Measurements from ENCODE around the gene TMEM120B.

DNA sequence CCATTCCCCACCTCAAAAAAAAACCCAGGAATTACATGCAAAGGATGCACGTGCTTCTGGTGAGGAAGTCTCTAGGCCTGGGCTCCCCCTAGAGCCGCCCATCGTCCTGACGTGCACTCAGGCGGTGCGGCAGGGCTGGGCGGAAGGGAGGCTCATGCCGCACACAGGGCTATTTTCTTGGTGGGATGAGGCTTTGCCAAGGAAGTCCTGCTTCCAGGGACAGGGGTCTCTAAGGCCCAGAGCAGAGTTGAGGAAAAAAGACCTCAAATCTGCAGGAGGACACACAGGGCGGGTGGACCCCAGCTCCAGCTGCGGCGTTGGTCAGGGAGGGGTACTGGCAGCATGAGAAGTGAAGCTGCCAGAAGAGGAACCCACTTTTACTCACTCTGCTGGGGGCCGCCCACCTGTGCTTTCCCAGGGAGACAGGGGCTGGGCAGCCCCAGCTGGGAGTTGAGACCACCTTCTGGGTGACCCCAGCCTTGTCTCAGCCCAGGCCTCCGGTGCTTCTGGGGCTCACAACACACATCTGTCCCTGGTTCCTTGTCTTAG lies 76.8 kb downstream of the TMEM120B start:
- TF ChIP-seq, protein P1, sequence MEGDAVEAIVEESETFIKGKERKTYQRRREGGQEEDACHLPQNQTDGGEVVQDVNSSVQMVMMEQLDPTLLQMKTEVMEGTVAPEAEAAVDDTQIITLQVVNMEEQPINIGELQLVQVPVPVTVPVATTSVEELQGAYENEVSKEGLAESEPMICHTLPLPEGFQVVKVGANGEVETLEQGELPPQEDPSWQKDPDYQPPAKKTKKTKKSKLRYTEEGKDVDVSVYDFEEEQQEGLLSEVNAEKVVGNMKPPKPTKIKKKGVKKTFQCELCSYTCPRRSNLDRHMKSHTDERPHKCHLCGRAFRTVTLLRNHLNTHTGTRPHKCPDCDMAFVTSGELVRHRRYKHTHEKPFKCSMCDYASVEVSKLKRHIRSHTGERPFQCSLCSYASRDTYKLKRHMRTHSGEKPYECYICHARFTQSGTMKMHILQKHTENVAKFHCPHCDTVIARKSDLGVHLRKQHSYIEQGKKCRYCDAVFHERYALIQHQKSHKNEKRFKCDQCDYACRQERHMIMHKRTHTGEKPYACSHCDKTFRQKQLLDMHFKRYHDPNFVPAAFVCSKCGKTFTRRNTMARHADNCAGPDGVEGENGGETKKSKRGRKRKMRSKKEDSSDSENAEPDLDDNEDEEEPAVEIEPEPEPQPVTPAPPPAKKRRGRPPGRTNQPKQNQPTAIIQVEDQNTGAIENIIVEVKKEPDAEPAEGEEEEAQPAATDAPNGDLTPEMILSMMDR (IDR thresholded peaks at IDR 0.05; ENCODE audit: low read depth, low read length, poor library complexity, severe bottlenecking), result no peak
- TF ChIP-seq EZH2phosphoT487 (IDR thresholded peaks at IDR 0.05; ENCODE audit: borderline replicate concordance, low read length), result no peak

Data from DOHH2 (cell line).